PFSK-1 (cell line): ENCODE measurements around the gene PLXDC2.

Experiments used
- FOXP2 ChIP-seq: optimal IDR thresholded peaks from 2 replicates; pipeline ENCODE3; 2011; ENCODE audit warnings: borderline replicate concordance, control low read depth, inconsistent platforms; ENCODE audit not compliant: insufficient read depth; ENCODE audit errors: extremely low read length, extremely low read depth
- POLR2AphosphoS5 ChIP-seq: IDR thresholded peaks from 2 replicates; pipeline ENCODE4 v1.6.1; 2012; ENCODE audit warnings: low read depth, mild to moderate bottlenecking, control low read depth, low read length, moderate library complexity
- SIN3A ChIP-seq: IDR thresholded peaks from 2 replicates; pipeline ENCODE4 v1.6.1; 2012; ENCODE audit warnings: mild to moderate bottlenecking, low read length, moderate library complexity, borderline replicate concordance; ENCODE audit not compliant: insufficient read depth
- TAF1 ChIP-seq: IDR thresholded peaks from 2 replicates; pipeline ENCODE4 v1.6.1; 2012; ENCODE audit warnings: low read length, control low read depth, borderline replicate concordance; ENCODE audit not compliant: insufficient read depth
- TF ChIP-seq, protein P1 (sequence below), 2 experiments: IDR thresholded peaks; 2 replicates each; pipeline versions ENCODE4 v1.6.1 to v1.8.0; 2011 to 2012; ENCODE audit warnings: low read depth in 2 of 2, low read length in 2 of 2, control low read depth in 1 of 2, inconsistent platforms in 1 of 2, mild to moderate bottlenecking in 1 of 2, moderate library complexity in 1 of 2; ENCODE audit not compliant: insufficient read depth in 1 of 2

Gene PLXDC2

DNA sequence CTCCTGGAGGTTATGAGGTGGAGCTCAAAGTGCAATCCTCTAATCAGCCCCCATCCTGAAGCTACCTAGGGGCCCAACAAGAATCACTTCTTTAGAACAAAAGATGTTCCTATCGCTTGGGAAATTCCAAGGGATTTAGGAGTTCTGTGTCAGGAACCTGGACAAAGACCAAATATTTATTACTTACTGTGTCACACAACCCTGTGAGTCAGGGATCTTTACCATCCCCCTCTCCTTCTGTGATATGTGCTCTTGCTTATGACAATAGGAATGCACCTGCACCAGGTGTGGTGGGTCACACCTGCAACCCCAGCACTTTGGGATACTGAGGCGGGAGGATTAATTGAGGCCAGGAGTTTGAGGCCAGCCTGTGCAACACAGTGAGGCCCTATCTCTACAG is 485.8 kb downstream of the PLXDC2 start:
- TF ChIP-seq TAF1 (no peak), POLR2AphosphoS5 (no peak), FOXP2 (no peak), SIN3A (no peak)
- TF ChIP-seq, protein P1, sequence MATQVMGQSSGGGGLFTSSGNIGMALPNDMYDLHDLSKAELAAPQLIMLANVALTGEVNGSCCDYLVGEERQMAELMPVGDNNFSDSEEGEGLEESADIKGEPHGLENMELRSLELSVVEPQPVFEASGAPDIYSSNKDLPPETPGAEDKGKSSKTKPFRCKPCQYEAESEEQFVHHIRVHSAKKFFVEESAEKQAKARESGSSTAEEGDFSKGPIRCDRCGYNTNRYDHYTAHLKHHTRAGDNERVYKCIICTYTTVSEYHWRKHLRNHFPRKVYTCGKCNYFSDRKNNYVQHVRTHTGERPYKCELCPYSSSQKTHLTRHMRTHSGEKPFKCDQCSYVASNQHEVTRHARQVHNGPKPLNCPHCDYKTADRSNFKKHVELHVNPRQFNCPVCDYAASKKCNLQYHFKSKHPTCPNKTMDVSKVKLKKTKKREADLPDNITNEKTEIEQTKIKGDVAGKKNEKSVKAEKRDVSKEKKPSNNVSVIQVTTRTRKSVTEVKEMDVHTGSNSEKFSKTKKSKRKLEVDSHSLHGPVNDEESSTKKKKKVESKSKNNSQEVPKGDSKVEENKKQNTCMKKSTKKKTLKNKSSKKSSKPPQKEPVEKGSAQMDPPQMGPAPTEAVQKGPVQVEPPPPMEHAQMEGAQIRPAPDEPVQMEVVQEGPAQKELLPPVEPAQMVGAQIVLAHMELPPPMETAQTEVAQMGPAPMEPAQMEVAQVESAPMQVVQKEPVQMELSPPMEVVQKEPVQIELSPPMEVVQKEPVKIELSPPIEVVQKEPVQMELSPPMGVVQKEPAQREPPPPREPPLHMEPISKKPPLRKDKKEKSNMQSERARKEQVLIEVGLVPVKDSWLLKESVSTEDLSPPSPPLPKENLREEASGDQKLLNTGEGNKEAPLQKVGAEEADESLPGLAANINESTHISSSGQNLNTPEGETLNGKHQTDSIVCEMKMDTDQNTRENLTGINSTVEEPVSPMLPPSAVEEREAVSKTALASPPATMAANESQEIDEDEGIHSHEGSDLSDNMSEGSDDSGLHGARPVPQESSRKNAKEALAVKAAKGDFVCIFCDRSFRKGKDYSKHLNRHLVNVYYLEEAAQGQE (IDR thresholded peaks at IDR 0.05; ENCODE audit: insufficient read depth in 1 of 2, low read depth in 2 of 2, low read length in 2 of 2) = no peak

DNA sequence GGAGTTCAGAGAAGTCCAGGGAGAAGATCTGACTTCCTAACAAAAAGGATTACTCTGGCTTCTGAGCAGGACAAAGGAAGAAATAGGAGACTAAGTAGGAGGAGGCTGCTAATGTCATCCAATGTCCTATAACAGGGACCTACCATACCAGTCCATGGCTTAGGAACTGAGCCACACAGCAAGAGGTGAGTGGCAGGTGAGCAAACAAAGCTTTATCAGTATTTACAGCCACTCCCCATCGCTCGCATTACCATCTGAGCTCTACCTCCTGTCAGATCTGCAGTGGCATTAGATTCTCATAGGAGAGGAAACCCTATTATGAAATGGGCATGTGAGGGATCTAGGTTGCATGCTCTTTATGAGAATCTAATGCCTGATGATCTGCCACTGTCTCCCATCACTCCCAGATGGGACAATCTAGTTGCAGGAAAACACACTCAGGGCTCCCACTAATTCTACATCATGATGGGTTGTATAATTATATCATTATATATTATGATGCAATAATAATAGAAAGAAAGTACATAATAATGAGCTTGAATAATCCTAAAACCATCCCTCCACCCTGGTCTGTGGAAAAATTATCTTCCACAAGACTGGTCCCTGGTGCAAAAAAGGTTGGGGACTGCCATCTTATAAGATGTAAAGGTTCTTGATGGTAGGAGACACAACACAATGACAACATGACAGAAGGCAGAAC is 487.4 kb downstream of the PLXDC2 start:
- TF ChIP-seq SIN3A (no peak), TAF1 (no peak), POLR2AphosphoS5 (no peak), FOXP2 (no peak)
- TF ChIP-seq, protein P1 (IDR thresholded peaks at IDR 0.05; ENCODE audit: insufficient read depth in 1 of 2, low read depth in 2 of 2, low read length in 2 of 2) = no peak

DNA sequence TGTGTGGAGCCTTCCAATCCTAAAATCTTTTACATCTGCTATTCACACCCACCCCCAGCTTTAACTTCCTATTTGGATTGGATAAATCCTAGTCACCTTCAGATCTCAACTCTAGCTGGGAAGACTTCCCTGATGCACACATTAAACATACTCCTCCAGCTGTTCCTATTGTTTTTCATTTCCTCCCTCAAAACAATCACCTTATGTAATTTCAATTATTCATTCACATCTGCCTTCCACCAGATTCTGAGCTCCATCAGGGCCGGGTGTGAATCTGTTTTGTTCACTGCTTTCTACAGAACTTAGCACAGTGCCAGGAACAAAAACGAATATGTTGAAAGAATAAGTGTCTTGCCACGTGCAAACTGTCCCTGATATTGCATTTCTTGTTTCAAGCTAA is 497.4 kb downstream of the PLXDC2 start:
- no peak for TF ChIP-seq SIN3A
- no peak for TF ChIP-seq FOXP2
- no peak for TF ChIP-seq TAF1
- TF ChIP-seq, protein P1 (IDR thresholded peaks at IDR 0.05; ENCODE audit: insufficient read depth in 1 of 2, low read depth in 2 of 2, low read length in 2 of 2) = no peak
- no peak for TF ChIP-seq POLR2AphosphoS5

GRCh38 chr10:20314431-20314830 is 498.2 kb downstream of the PLXDC2 start:
- TF ChIP-seq, protein P1 (IDR thresholded peaks at IDR 0.05; ENCODE audit: insufficient read depth in 1 of 2, low read depth in 2 of 2, low read length in 2 of 2) = no peak
- TF ChIP-seq POLR2AphosphoS5 = no peak
- TF ChIP-seq SIN3A = no peak
- TF ChIP-seq FOXP2 = no peak
- no peak for TF ChIP-seq TAF1
